ENCODE measurements around the gene ADGRB2. TPM values are rescaled to one million over a fixed set of nuclear protein-coding genes. Genes with fewer than 3 reads are reported as not detected.

The ADGRB2 gene
- total RNA-seq, 4 donors from 2014 or later = 1.4 to 6.0 (median 2.5) TPM

DNA sequence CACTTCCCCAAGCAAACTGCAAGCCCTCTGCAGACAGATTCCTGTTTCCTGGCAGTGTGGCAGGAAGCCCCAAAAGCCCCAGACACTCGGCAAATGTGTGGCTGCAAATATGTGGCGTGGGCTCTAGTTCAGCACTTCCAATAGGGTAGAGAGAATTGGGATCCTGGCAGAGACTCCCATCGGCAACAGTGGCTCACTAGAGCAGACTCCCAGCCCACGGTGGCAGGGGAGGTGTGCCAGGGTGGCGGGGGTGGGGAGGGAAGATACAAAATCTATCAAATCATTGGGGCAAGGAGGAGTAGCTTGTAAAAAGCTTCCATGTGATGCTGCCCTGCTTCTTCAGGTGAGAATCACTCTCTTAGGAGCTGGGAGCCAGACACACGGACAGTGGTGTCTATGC is 86.2 kb downstream of the ADGRB2 start:
- Histone ChIP-seq H3K4me3 (no peak overlapping the region), H3K4me1 (no peaks in the 10 kb centered on the region), H3K27me3 (no peaks in the 10 kb centered on the region), H3K9me3 (no peaks in the 10 kb centered on the region), H3K27ac (no peak overlapping the region), H3K36me3 (peaks cover 52% of the 10 kb centered on the region)
- WGBS = 68% methylated on average over 6 of the region's 6 CpGs
- DNase-seq (ENCODE audit: low spot score in 2 of 2) = no peak
- TF ChIP-seq POLR2AphosphoS5 (IDR thresholded peaks at IDR 0.05) = no peak
- no peak for TF ChIP-seq EP300 (IDR thresholded peaks at IDR 0.05)
- no peak for TF ChIP-seq POLR2A (IDR thresholded peaks at IDR 0.05)
- TF ChIP-seq, protein P1, sequence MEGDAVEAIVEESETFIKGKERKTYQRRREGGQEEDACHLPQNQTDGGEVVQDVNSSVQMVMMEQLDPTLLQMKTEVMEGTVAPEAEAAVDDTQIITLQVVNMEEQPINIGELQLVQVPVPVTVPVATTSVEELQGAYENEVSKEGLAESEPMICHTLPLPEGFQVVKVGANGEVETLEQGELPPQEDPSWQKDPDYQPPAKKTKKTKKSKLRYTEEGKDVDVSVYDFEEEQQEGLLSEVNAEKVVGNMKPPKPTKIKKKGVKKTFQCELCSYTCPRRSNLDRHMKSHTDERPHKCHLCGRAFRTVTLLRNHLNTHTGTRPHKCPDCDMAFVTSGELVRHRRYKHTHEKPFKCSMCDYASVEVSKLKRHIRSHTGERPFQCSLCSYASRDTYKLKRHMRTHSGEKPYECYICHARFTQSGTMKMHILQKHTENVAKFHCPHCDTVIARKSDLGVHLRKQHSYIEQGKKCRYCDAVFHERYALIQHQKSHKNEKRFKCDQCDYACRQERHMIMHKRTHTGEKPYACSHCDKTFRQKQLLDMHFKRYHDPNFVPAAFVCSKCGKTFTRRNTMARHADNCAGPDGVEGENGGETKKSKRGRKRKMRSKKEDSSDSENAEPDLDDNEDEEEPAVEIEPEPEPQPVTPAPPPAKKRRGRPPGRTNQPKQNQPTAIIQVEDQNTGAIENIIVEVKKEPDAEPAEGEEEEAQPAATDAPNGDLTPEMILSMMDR (IDR thresholded peaks at IDR 0.05) = no peak

DNA sequence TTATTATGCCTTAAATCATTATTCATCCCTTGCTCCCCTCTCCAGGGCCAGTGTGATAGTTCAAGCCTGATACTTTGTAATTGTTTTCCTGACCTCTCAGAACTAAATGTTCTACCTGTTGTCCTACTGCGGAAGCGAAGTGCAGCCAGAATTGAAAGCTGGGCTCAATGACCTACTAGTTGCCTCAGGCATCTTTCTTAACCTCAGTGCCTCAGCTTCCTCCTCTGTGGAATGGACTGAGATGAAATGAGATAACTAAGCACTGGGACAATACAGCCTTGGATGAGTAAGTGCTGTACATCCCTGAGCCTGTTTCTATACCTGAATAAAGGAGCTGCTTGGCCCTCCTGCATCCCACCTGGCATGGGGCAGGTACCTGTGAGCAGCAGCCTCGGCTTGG is 86.7 kb downstream of the ADGRB2 start:
- H3K4me1 ChIP-seq = no peaks in the 10 kb centered on the region
- no peaks in the 10 kb centered on the region for H3K9me3 ChIP-seq
- H3K36me3 ChIP-seq = peaks cover 46% of the 10 kb centered on the region
- H3K27ac ChIP-seq = no peak overlapping the region
- WGBS = 97% methylated on average over 2 of the region's 3 CpGs
- TF ChIP-seq EP300 (IDR thresholded peaks at IDR 0.05) (no peak), POLR2A (IDR thresholded peaks at IDR 0.05) (no peak), POLR2AphosphoS5 (IDR thresholded peaks at IDR 0.05) (no peak)
- TF ChIP-seq, protein P1 (IDR thresholded peaks at IDR 0.05) = no peak
- no peaks in the 10 kb centered on the region for H3K27me3 ChIP-seq
- no peak overlapping the region for H3K4me3 ChIP-seq
- DNase-seq (ENCODE audit: low spot score in 2 of 2) = no peak

Other genes starting within 250 kb of the ADGRB2 start
- 10 to 100 TPM; 40.1 to 78.5 (median 64.0) TPM for gene TINAGL1, start 187.8 kb downstream of the ADGRB2 start, total RNA-seq
- not detected for gene HCRTR1, start 146.7 kb downstream of the ADGRB2 start, total RNA-seq
- gene PEF1, start 119.5 kb downstream of the ADGRB2 start, total RNA-seq = 100 to 1,000 TPM in 3 of 4 donors, 10 to 100 TPM in 1; 97.9 to 117 (median 103) TPM
- 100 to 1,000 TPM in 2 of 4 donors, 10 to 100 TPM in 2; 41.6 to 188 (median 93.1) TPM for gene COL16A1, start 60.3 kb downstream of the ADGRB2 start, total RNA-seq
- 1 to 10 TPM in 1 of 4 donors, not detected in 3; 3.2 TPM for gene SPOCD1, start 51.7 kb upstream of the ADGRB2 start, total RNA-seq
- gene PTP4A2, start 174.0 kb upstream of the ADGRB2 start, total RNA-seq = 100 to 1,000 TPM in 3 of 4 donors, 10 to 100 TPM in 1; 97.2 to 147 (median 121) TPM
- 10 to 100 TPM; 57.2 to 85.2 (median 64.3) TPM for gene KHDRBS1, start 249.5 kb upstream of the ADGRB2 start, total RNA-seq

Measured in suprapubic skin (tissue), 4 donors.